Mammary epithelial cell (primary cell): ENCODE measurements around the gene SETX.

Experiments
- CTCF ChIP-seq, 2 donors: IDR thresholded peaks in 1 of 2; conservative IDR thresholded peaks in 1 of 2; 2 replicates each; pipeline ENCODE4 v1.5.1; 2011 to 2012; ENCODE audit warnings: inconsistent platforms in 2 of 2, low read length in 2 of 2, mild to moderate bottlenecking in 2 of 2, control low read depth in 1 of 2, low read depth in 1 of 2; ENCODE audit not compliant: insufficient read depth in 1 of 2; ENCODE audit errors: extremely low read depth in 1 of 2
- EZH2 ChIP-seq: IDR thresholded peaks from 2 replicates; pipeline ENCODE4 v1.6.1; 2012; ENCODE audit warnings: low read length, inconsistent platforms, borderline replicate concordance

GRCh38 chr9:132287256-132287760, 67.5 kb downstream of the SETX start:
- no peak for TF ChIP-seq CTCF (conservative IDR thresholded peaks at IDR 0.05 in 1 of 2, IDR thresholded peaks at IDR 0.05 in 1 of 2; ENCODE audit: extremely low read depth in 1 of 2, insufficient read depth in 1 of 2, low read depth in 1 of 2, low read length in 2 of 2)
- TF ChIP-seq EZH2, result no peak
